Endodermal cell (in vitro differentiated cells): ENCODE results near the gene BLCAP. TPM values are rescaled to one million over a fixed set of nuclear protein-coding genes. Genes with fewer than 3 reads are reported as not detected.

Experiments used
- DNase-seq: peaks from one replicate; pipeline ENCODE4 v3.0.0-alpha.2; 2017
- H3K27ac ChIP-seq: 2 replicates; pipeline ENCODE4 v1.5.1; 2013; ENCODE audit warnings: mild to moderate bottlenecking, low read depth, low read length, moderate library complexity
- H3K27me3 ChIP-seq: 2 replicates; pipeline ENCODE4 v1.6.1; 2013; ENCODE audit warnings: mild to moderate bottlenecking, low read length, moderate library complexity; ENCODE audit not compliant: insufficient read depth, control insufficient read depth, poor library complexity, severe bottlenecking
- H3K36me3 ChIP-seq: 2 replicates; pipeline ENCODE4 v1.7.0; 2013; ENCODE audit warnings: mild to moderate bottlenecking, low read length, moderate library complexity; ENCODE audit not compliant: control insufficient read depth, insufficient read depth
- H3K4me1 ChIP-seq: one replicate; pipeline ENCODE4 v1.7.0; 2013; ENCODE audit warnings: low read length; ENCODE audit not compliant: control insufficient read depth, insufficient read depth
- H3K4me3 ChIP-seq: 2 replicates; pipeline ENCODE4 v1.5.1; 2013; ENCODE audit warnings: mild to moderate bottlenecking, low read length, moderate library complexity
- H3K9ac ChIP-seq: 2 replicates; pipeline ENCODE4 v1.6.1; 2013; ENCODE audit warnings: mild to moderate bottlenecking, low read length, moderate library complexity; ENCODE audit not compliant: poor library complexity, severe bottlenecking; ENCODE audit errors: extremely low read depth
- H3K9me3 ChIP-seq: 2 replicates; pipeline ENCODE4 v1.6.1; 2013; ENCODE audit warnings: mild to moderate bottlenecking, low read length, moderate library complexity; ENCODE audit not compliant: control insufficient read depth
- H3K27ac Mint-ChIP-seq: 2 replicates; pipeline ENCODE4 v1.8.0; 2020; ENCODE audit warnings: mixed read lengths
- H3K27me3 Mint-ChIP-seq: 2 replicates; pipeline ENCODE4 v1.8.0; 2021; ENCODE audit warnings: mild to moderate bottlenecking, mixed read lengths; ENCODE audit not compliant: insufficient read depth
- H3K36me3 Mint-ChIP-seq: 2 replicates; pipeline ENCODE4 v1.8.0; 2020; ENCODE audit warnings: low read depth, mixed read lengths
- H3K4me1 Mint-ChIP-seq: 2 replicates; pipeline ENCODE4 v1.8.0; 2020; ENCODE audit warnings: mixed read lengths
- H3K4me3 Mint-ChIP-seq: 2 replicates; pipeline ENCODE4 v1.8.0; 2020; ENCODE audit warnings: mild to moderate bottlenecking, moderate library complexity, mixed read lengths
- H3K9me3 Mint-ChIP-seq: 2 replicates; pipeline ENCODE4 v1.8.0; 2020; ENCODE audit warnings: mild to moderate bottlenecking, mixed read lengths
- WGBS, 2 experiments: methylation state at CpG; one replicate each; pipeline versions ENCODE4 v1.1.5 to v1.1.7; 2013; ENCODE audit warnings: missing lambda C conversion rate in 2 of 2, mixed read lengths in 1 of 2; ENCODE audit not compliant: insufficient coverage in 1 of 2, insufficient read length in 1 of 2; 5-methylcytosine and 5-hydroxymethylcytosine counted together
- total RNA-seq, 2 donors: library from RNA; stranded (reverse); fragmentation: NEBNext Ultra II Directional in 1 of 2; extraction: Animal tissue kit (Norgen Biotek cat#: 25700) in 1 of 2; gene quantifications; 2 replicates in 1 of 2; 3 replicates in 1 of 2; pipeline ENCODE4 v1.2.1, GENCODE V29; 2021
- TF ChIP-seq, protein P1 (sequence below): fragments of 200-600 bp; sonication (generic); conservative IDR thresholded peaks from 2 replicates; pipeline ENCODE4 v1.5.0; 2021; ENCODE audit warnings: antibody characterized with exemption, mild to moderate bottlenecking

BLCAP gene
- total RNA-seq, 2 donors from 2014 or later: 32.5 to 56.5 TPM

- H3K4me3 Mint-ChIP-seq: no peak overlapping the region
- Histone ChIP-seq H3K4me1 (no peaks in the 10 kb centered on the region), H3K36me3 (no peaks in the 10 kb centered on the region), H3K27me3 (no peaks in the 10 kb centered on the region), H3K9me3 (no peaks in the 10 kb centered on the region), H3K27ac (no peak overlapping the region), H3K4me3 (no peak overlapping the region), H3K9ac (no peak overlapping the region)
- peak; percentile 78 for DNase-seq
- WGBS, 2 experiments: 72 to 74% methylated on average over 4 to 6 of the region's 6 CpGs
- peaks cover 8% of the 10 kb centered on the region for H3K4me1 Mint-ChIP-seq
- H3K27ac Mint-ChIP-seq: no peak overlapping the region
- no peaks in the 10 kb centered on the region for H3K9me3 Mint-ChIP-seq
- no peaks in the 10 kb centered on the region for H3K27me3 Mint-ChIP-seq
- H3K36me3 Mint-ChIP-seq: no peaks in the 10 kb centered on the region
- TF ChIP-seq, protein P1, sequence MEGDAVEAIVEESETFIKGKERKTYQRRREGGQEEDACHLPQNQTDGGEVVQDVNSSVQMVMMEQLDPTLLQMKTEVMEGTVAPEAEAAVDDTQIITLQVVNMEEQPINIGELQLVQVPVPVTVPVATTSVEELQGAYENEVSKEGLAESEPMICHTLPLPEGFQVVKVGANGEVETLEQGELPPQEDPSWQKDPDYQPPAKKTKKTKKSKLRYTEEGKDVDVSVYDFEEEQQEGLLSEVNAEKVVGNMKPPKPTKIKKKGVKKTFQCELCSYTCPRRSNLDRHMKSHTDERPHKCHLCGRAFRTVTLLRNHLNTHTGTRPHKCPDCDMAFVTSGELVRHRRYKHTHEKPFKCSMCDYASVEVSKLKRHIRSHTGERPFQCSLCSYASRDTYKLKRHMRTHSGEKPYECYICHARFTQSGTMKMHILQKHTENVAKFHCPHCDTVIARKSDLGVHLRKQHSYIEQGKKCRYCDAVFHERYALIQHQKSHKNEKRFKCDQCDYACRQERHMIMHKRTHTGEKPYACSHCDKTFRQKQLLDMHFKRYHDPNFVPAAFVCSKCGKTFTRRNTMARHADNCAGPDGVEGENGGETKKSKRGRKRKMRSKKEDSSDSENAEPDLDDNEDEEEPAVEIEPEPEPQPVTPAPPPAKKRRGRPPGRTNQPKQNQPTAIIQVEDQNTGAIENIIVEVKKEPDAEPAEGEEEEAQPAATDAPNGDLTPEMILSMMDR: peak; percentile 95
Measured at GRCh38 chr20:37534401-37535157, 6.9 kb upstream of the BLCAP start.

- Histone ChIP-seq H3K27me3 (no peaks in the 10 kb centered on the region), H3K36me3 (no peaks in the 10 kb centered on the region), H3K27ac (no peak overlapping the region), H3K9ac (no peak overlapping the region), H3K4me3 (no peak overlapping the region), H3K9me3 (no peaks in the 10 kb centered on the region), H3K4me1 (no peaks in the 10 kb centered on the region)
- Mint-ChIP-seq H3K4me3 (no peak overlapping the region), H3K9me3 (no peaks in the 10 kb centered on the region), H3K27ac (no peak overlapping the region), H3K36me3 (no peaks in the 10 kb centered on the region), H3K27me3 (no peaks in the 10 kb centered on the region), H3K4me1 (peaks cover 13% of the 10 kb centered on the region)
- TF ChIP-seq, protein P1: no peak
- no peak for DNase-seq
- 65% methylated on average over 2 of the region's 2 CpGs for WGBS, 2 experiments
Measured at GRCh38 chr20:37533154-37533715, 5.6 kb upstream of the BLCAP start.

GRCh38 chr20:37531856-37532255, 4.2 kb upstream of the BLCAP start:
- TF ChIP-seq, protein P1: no peak
- H3K36me3 ChIP-seq: no peaks in the 10 kb centered on the region
- no peak overlapping the region for H3K4me3 ChIP-seq
- peaks cover 9% of the 10 kb centered on the region for H3K4me1 Mint-ChIP-seq
- H3K27me3 Mint-ChIP-seq: no peaks in the 10 kb centered on the region
- no peaks in the 10 kb centered on the region for H3K9me3 Mint-ChIP-seq
- H3K4me3 Mint-ChIP-seq: no peak overlapping the region
- H3K27me3 ChIP-seq: no peaks in the 10 kb centered on the region
- H3K9ac ChIP-seq: no peak overlapping the region
- 91 to 97% methylated on average over 3 of the region's 3 CpGs for WGBS, 2 experiments
- H3K27ac Mint-ChIP-seq: no peak overlapping the region
- no peaks in the 10 kb centered on the region for H3K36me3 Mint-ChIP-seq
- no peaks in the 10 kb centered on the region for H3K9me3 ChIP-seq
- H3K27ac ChIP-seq: no peak overlapping the region
- DNase-seq: no peak
- no peaks in the 10 kb centered on the region for H3K4me1 ChIP-seq
